HG03025 (cell line): ENCODE data around the gene MUC2.

Source experiments
- ATAC-seq: cut with Tn5 transposase; IDR thresholded peaks from one replicate; pipeline ENCODE4 v1.9.1; 2021; ENCODE audit warnings: mild to moderate bottlenecking, moderate library complexity; ENCODE audit not compliant: unreplicated experiment, low FRiP score

MUC2 gene

GRCh38 chr11:1085440-1086170, 10.9 kb downstream of the MUC2 start:
- no peak for ATAC-seq

DNA sequence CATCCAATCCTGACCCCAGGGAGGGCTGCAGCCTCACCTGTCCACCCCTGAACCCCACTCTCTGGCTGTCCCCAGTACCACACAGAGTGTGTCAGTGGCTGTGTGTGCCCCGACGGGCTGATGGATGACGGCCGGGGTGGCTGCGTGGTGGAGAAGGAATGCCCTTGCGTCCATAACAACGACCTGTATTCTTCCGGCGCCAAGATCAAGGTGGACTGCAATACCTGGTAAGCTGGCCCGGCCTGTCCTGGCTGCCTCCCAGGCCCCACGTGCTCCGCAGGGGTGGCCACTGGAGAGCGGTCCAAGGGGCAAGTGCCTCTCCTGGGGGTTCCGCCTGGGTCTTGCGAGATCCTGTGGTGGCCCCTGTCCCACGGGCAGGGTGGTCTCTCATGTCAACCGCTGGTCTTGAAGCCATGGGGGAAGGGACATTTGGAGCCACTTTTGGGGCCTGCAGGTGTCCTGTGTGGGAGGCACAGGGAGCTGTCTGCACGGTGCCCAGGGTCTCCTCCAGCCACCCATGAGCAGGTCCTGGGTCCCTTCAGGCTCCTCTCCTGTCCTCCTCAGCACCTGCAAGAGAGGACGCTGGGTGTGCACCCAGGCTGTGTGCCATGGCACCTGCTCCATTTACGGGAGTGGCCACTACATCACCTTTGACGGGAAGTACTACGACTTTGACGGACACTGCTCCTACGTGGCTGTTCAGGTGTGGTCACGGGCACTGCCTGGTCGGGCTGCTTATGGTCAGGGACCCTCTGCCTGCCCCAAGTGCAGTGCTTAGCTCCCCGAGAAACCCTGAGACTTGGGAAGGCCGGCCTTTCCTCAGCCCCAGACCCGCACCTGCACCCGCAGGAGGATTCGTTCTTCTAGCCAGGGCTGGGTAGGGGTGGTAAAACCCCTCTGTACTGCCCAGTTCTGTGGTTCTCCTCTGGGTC, 11.8 kb downstream of the MUC2 start:
- ATAC-seq, result no peak

GRCh38 chr11:1087279-1087960, 12.7 kb downstream of the MUC2 start:
- ATAC-seq, result no peak

DNA sequence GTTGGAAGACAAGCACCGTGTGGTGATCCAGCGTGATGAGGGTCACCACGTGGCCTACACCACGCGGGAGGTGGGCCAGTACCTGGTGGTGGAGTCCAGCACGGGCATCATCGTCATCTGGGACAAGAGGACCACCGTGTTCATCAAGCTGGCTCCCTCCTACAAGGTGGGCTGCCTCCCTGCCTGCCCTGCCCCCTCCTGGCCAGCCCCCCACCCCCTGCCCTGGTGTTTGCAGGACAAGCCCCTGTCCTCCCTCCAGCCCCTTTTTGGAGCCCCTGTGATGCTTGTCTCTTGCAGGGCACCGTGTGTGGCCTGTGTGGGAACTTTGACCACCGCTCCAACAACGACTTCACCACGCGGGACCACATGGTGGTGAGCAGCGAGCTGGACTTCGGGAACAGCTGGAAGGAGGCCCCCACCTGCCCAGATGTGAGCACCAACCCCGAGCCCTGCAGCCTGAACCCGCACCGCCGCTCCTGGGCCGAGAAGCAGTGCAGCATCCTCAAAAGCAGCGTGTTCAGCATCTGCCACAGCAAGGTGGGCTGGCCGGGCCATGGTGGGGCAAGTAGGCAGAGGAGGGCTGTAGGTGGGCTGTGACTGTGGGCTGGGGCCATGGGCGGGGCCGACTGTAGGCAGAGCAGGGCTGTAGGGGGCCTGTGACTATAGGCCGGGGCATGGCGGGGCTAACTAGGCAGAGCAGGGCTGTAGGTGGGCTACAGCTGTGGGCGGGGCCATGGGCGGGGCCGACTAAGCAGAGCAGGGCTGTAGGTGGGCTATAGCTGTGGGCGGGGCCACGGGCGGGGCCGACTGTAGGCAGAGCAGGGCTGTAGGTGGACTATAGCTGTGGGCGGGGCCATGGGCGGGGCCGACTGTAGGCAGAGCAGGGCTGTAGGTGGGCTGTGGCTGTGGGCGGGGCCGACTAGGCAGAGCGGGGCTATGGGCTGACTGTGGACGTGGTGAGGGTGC, 13.6 kb downstream of the MUC2 start:
- ATAC-seq, result no peak

DNA sequence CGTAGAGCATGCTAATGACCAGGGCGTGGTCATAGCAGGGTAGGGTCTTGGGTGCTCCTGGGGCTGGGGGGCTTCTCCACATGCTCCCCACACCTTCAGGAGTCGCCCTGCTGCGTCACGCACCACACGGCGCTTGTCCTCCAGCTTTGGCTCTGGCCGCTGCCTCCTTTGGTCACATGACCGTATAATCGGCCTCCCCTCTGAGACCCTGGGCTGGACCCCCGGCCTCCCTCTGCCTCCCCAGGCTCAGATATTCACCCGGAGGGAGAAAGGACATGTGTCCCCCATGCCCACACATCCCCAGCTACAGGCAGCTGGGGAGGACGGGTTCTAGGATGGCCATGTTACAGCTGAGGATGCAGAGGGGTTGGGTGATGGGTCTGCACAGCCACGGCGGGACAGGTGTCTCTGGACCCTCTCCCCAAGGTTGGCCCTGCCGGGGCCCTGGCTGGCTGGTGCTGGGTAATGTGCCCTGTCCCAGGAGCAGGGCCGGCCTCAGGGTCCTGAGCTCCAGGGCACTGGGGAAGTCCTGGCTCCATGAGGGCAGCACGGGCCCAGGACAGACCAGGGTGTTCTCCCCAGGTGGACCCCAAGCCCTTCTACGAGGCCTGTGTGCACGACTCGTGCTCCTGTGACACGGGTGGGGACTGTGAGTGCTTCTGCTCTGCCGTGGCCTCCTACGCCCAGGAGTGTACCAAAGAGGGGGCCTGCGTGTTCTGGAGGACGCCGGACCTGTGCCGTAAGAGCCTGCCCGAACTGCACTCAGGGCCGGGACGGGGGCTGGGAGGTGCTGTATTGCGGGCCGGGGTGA, 14.5 kb downstream of the MUC2 start:
- no peak for ATAC-seq

DNA sequence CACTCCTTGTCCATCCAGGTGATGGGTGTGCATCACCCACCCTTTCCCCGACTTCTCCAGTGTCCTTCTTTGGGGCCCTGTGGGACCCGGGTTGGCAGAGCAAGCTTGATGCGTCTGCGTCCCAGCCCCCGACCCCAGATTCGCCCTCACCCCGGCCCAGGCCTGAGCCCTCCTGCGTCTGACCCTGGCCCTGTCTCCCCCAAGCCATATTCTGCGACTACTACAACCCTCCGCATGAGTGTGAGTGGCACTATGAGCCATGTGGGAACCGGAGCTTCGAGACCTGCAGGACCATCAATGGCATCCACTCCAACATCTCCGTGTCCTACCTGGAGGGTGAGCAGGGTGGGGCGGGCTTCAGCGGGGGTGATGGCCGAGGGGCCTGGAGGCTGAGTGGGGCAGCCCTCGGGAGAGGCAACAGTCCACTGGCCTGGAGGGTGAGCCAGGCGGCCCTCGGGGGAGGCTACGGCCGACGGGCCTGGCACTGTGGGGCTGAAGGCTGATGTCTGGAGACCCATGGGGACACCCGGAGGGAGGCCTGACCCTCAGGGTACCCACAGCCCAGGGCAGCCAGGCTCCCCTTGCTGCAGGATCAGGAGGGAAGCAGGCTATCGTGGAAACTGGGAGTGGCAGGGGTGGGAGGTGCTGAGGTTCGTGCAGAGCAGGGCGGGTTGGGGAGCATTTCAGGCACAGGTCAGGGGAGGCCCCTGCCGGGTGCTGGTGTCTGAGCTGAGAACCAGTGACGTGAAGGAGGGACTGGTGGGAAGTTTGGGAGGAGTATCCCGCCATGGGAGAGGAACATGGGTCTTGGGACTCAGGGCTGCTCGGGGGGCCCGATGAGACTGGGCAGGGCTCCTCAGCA, 15.3 kb downstream of the MUC2 start:
- ATAC-seq, result no peak

DNA sequence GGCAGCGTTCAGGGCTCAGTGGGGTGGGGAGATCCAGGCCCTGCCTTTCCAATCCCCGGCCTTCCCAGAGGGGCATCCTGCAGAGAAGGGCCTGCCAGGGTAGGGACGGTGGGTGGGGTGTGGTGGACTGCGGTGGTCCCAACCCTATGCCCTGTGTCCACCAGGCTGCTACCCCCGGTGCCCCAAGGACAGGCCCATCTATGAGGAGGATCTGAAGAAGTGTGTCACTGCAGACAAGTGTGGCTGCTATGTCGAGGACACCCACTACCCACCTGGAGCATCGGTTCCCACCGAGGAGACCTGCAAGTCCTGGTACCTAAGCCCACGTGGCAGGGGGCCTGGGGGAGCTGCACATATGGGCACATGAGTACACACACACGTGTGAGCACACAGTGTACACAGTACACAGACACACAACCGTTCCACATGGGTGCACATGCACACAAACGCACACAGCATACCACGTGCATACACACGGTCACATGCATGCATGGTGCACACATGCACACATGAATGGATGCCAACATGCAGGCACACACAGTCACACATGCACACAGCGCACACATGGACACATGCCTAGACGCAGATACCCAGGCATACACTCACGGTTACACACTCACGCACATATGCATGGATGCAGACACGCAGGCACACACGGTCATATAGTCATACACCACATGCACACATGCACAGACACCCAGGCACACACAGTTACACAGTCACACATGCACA, 16.1 kb downstream of the MUC2 start:
- no peak for ATAC-seq

GRCh38 chr11:1091332-1092083, 16.8 kb downstream of the MUC2 start:
- no peak for ATAC-seq

- no peak for ATAC-seq
Measured at GRCh38 chr11:1092145-1092670, 17.5 kb downstream of the MUC2 start.

- ATAC-seq, result no peak
Measured at GRCh38 chr11:1092919-1093318, 18.2 kb downstream of the MUC2 start.

DNA sequence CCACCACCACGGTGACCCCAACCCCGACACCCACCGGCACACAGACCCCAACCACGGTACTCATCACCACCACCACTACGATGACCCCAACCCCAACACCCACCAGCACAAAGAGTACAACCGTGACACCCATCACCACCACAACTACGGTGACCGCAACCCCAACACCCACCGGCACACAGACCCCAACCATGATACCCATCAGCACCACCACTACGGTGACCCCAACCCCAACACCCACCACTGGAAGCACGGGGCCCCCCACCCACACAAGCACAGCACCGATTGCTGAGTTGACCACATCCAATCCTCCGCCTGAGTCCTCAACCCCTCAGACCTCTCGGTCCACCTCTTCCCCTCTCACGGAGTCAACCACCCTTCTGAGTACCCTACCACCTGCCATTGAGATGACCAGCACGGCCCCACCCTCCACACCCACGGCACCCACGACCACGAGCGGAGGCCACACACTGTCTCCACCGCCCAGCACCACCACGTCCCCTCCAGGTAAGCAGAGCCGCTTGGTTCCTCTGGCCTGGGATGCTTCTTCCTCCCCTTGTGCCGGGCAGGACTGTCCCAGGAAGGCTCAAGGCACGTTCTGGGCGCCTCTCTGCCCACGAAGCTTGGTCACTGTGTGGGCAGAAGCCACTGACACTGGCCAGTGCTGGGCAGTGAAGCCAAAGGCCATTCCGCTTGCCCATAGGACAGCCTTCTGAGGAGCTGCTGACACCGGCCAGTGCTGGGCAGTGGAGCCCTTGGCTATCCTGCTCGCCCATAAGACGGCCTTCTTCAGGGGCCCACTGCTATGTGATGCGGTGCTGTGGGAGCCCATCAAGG, 25.1 kb downstream of the MUC2 start:
- ATAC-seq, result no peak

DNA sequence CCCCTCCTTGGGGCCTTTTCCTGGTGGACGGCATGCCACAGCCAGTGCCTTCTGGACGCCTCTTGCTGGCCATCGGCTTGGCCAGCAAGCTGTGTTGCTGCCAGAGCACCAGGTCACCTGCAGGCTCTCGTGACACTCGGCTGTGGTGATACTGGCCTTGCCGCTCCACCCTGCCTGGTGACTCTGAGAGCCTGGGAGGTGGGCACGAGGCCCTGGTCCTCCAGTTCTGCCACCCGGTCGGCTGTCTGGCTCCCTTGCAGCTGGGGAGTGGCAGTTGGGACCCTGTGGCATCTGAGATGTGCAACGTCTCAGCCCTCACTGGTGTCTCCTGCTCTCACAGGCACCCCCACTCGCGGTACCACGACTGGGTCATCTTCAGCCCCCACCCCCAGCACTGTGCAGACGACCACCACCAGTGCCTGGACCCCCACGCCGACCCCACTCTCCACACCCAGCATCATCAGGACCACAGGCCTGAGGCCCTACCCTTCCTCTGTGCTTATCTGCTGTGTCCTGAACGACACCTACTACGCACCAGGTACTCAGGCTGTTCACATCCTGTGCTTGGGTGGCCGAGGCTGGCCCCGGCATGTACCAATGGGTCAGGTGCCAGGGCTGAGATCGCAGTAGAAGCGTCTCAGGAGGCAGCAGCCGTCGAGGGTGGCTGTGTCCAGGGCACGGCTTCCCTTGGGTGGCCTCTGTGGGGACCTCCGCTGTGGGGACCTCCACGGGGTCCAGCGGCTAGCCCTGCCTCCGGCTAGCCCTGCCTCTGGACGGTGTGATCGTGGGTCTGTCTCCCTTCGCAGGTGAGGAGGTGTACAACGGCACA, 26.0 kb downstream of the MUC2 start:
- no peak for ATAC-seq

GRCh38 chr11:1101318-1102089, 26.8 kb downstream of the MUC2 start:
- ATAC-seq, result no peak
